HG03066 (cell line): ENCODE data around the gene RUNX3.

Experiments
- ATAC-seq: cut with Tn5 transposase; IDR thresholded peaks from one replicate; pipeline ENCODE4 v1.9.1; 2021; ENCODE audit warnings: low read depth; ENCODE audit not compliant: unreplicated experiment

Gene RUNX3

GRCh38 chr1:24948079-24948827 lies 18.2 kb upstream of the RUNX3 start:
- ATAC-seq = no peak

- ATAC-seq = peak; percentile 82
Observed at GRCh38 chr1:24946861-24947658, 17.0 kb upstream of the RUNX3 start.

- no peak for ATAC-seq
Observed at GRCh38 chr1:24945354-24946326, 15.6 kb upstream of the RUNX3 start.

GRCh38 chr1:24944318-24944717 lies 14.2 kb upstream of the RUNX3 start:
- no peak for ATAC-seq

GRCh38 chr1:24942789-24943188 lies 12.7 kb upstream of the RUNX3 start:
- no peak for ATAC-seq

GRCh38 chr1:24941564-24941963 lies 11.5 kb upstream of the RUNX3 start:
- ATAC-seq = no peak

GRCh38 chr1:24940231-24940630 lies 10.2 kb upstream of the RUNX3 start:
- no peak for ATAC-seq

GRCh38 chr1:24939675-24940193 lies 9.7 kb upstream of the RUNX3 start:
- no peak for ATAC-seq

GRCh38 chr1:24939040-24939674 lies 9.1 kb upstream of the RUNX3 start:
- ATAC-seq = no peak

GRCh38 chr1:24938276-24938675 lies 8.2 kb upstream of the RUNX3 start:
- ATAC-seq = no peak

GRCh38 chr1:24936684-24937083 lies 6.6 kb upstream of the RUNX3 start:
- no peak for ATAC-seq

- ATAC-seq = no peak
Observed at GRCh38 chr1:24935615-24936484, 5.8 kb upstream of the RUNX3 start.

GRCh38 chr1:24935196-24935526 lies 5.1 kb upstream of the RUNX3 start:
- ATAC-seq = no peak

- no peak for ATAC-seq
Observed at GRCh38 chr1:24934310-24935195, 4.5 kb upstream of the RUNX3 start.

GRCh38 chr1:24933468-24933867 lies 3.4 kb upstream of the RUNX3 start:
- no peak for ATAC-seq

- ATAC-seq = no peak
Observed at GRCh38 chr1:24932725-24933294, 2.7 kb upstream of the RUNX3 start.

- ATAC-seq = no peak
Observed at GRCh38 chr1:24932284-24932683, 2.2 kb upstream of the RUNX3 start.
